ENCODE data around the gene CAMK2A. TPM values are rescaled to one million over a fixed set of nuclear protein-coding genes. Genes with fewer than 3 reads are reported as not detected.

CAMK2A gene
- total RNA-seq, 4 donors from 2014 or later, result not detected

DNA sequence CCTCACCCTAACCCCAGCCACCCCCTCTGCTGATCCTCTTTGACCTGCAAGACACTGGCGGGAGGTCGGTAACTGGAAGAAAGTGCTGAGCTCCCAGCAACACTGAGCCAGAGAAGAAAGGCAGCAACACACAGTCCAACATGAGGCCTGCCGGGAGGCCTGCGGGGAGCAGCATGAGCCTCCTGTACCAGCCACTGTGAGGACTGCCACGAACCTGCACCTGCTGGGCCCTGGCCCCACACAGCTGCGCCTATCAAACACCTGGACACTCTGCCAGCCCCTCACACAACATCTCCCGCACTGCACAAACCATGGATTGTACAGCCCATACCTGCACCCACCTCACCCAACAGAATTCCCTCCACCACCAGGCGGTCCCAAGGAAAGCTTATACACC, 18.3 kb downstream of the CAMK2A start:
- DNase-seq, result no peak
- Histone ChIP-seq H3K9me3 (no peaks in the 10 kb centered on the region), H3K36me3 (no peaks in the 10 kb centered on the region), H3K27me3 (no peaks in the 10 kb centered on the region), H3K4me1 (no peaks in the 10 kb centered on the region), H3K27ac (no peak overlapping the region), H3K4me3 (replicated peaks in 1 of 3) (no peak overlapping the region)
- TF ChIP-seq POLR2A (IDR thresholded peaks at IDR 0.05), result no peak
- TF ChIP-seq, protein P1, sequence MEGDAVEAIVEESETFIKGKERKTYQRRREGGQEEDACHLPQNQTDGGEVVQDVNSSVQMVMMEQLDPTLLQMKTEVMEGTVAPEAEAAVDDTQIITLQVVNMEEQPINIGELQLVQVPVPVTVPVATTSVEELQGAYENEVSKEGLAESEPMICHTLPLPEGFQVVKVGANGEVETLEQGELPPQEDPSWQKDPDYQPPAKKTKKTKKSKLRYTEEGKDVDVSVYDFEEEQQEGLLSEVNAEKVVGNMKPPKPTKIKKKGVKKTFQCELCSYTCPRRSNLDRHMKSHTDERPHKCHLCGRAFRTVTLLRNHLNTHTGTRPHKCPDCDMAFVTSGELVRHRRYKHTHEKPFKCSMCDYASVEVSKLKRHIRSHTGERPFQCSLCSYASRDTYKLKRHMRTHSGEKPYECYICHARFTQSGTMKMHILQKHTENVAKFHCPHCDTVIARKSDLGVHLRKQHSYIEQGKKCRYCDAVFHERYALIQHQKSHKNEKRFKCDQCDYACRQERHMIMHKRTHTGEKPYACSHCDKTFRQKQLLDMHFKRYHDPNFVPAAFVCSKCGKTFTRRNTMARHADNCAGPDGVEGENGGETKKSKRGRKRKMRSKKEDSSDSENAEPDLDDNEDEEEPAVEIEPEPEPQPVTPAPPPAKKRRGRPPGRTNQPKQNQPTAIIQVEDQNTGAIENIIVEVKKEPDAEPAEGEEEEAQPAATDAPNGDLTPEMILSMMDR (IDR thresholded peaks at IDR 0.05), result no peak
- WGBS, 2 donors, result 94 to 98% methylated on average over 8 of the region's 8 CpGs
- intact Hi-C loops (cut with DNase I), result no loop called here

DNA sequence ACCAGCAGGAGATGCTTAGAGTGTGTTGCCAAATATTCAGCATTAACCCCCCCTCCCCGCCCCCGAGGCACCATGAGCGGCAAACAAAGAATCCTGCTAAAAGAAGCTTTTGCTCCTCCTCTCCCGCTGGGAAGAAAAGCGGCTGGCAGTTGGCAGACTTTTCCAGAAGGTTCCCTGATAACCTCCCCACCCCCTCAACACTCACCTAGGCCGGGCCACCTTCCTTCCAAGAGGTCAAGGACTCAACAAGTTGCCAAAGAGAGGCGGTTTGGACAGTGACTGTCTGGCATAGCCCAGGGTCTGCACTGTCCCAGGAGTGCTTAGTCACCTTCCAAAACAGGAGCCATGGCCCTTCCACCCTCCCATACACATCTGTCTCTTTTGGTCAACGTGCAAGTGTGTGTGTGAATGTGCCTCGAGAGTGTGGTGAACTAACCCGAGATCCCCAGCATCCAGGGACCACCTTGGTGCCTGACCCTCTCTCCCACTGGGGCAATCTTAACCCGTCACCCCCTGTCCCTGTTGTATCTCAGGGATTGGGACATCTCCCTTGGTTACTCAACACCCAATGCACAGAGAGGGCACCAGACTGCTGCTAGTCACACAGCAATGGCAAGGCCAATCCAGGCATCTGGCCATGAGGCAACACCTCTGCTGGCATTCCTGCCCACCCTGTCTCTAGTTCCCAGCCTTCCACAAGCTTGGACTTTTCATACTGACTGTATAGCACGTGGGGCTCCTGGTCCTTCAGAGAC, 18.9 kb downstream of the CAMK2A start:
- WGBS, 2 donors, result 52 to 56% methylated on average over 10 to 12 of the region's 12 CpGs
- H3K4me1 ChIP-seq, result no peaks in the 10 kb centered on the region
- TF ChIP-seq, protein P1 (IDR thresholded peaks at IDR 0.05), result no peak
- no peak for TF ChIP-seq POLR2A (IDR thresholded peaks at IDR 0.05)
- H3K27ac ChIP-seq, result no peak overlapping the region
- H3K9me3 ChIP-seq, result no peaks in the 10 kb centered on the region
- H3K4me3 ChIP-seq (replicated peaks in 1 of 3), result no peak overlapping the region
- DNase-seq, result no peak
- intact Hi-C loops (cut with DNase I), result no loop called here
- H3K27me3 ChIP-seq, result no peaks in the 10 kb centered on the region
- H3K36me3 ChIP-seq, result no peaks in the 10 kb centered on the region

DNA sequence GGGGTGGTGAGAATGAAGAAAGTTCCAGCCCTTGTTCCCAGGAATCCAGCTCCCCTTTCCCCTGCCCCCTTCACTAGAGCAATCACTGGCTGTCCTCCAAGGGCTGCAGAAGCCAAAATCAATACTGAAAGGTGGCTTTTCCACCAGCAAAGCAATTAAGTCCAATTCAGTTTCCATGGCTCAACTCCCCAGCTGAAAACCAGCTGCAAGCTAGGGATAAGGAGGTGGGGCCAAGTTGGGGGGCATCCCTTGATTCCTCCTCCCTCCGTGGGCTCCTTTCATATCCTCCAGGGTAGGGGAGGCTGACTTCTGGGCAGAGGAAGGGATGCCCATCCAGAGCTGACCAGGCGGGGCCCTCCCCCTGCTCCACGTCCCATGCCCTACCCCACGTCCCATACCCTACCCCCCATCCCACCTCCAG, 22.7 kb downstream of the CAMK2A start:
- no peaks in the 10 kb centered on the region for H3K9me3 ChIP-seq
- WGBS, 2 donors, result 74 to 84% methylated on average over 4 of the region's 4 CpGs
- no peak overlapping the region for H3K4me3 ChIP-seq (replicated peaks in 1 of 3)
- peak in 1 of 2 donors; percentile 10 for DNase-seq
- no peaks in the 10 kb centered on the region for H3K27me3 ChIP-seq
- TF ChIP-seq, protein P1 (IDR thresholded peaks at IDR 0.05), result no peak
- TF ChIP-seq POLR2A (IDR thresholded peaks at IDR 0.05), result no peak
- H3K4me1 ChIP-seq, result no peaks in the 10 kb centered on the region
- H3K36me3 ChIP-seq, result no peaks in the 10 kb centered on the region
- intact Hi-C loops (cut with DNase I), result no loop called here
- no peak overlapping the region for H3K27ac ChIP-seq

DNA sequence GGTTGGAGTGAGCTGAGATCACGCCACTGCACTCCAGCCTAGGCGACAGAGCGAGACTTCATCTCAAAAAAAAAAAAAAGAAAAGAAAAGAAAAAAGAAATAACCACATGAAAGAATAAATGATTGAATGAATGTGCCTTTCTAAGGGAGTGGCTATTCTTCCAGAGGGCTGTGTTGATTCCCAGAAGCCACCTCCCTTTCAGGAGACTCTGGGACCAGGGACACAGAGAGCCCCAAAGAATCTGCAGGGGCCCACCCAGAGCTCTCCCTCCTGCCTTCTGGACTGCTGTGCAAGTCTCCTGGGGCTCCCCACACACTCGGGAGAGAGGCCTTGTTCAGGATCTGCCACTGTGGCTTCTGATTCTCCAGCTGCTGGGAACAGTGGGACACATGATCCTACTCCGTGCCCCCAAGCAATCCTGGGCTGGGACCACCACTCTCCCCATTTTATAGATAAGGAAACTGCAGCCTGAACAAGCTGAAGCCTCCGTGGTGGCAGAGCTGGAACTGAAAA, 23.6 kb downstream of the CAMK2A start:
- Histone ChIP-seq H3K4me1 (no peaks in the 10 kb centered on the region), H3K9me3 (no peaks in the 10 kb centered on the region), H3K27me3 (no peaks in the 10 kb centered on the region), H3K36me3 (no peaks in the 10 kb centered on the region), H3K4me3 (replicated peaks in 1 of 3) (no peak overlapping the region), H3K27ac (no peak overlapping the region)
- 83 to 84% methylated on average over 6 of the region's 6 CpGs for WGBS, 2 donors
- DNase-seq, result no peak
- intact Hi-C loops (cut with DNase I), result no loop called here
- no peak for TF ChIP-seq POLR2A (IDR thresholded peaks at IDR 0.05)
- TF ChIP-seq, protein P1 (IDR thresholded peaks at IDR 0.05), result no peak
